ENCODE data around the gene HSPG2. TPM values are rescaled to one million over a fixed set of nuclear protein-coding genes. Genes with fewer than 3 reads are reported as not detected.

The HSPG2 gene
- total and polyA plus RNA-seq, 2 of the 8 experiments (the other 6 are each of a cell fraction or from before 2014, with no cell fraction given), result 17.8 to 111 TPM

- Histone ChIP-seq H3K4me3 (ENCODE audit: extremely low read depth in 1 of 4, insufficient read depth in 2 of 4, low read depth in 3 of 4, low read length in 4 of 4) (no peak overlapping the region), H4K20me1 (replicated peaks in 1 of 2; ENCODE audit: control insufficient read depth in 1 of 2, insufficient read depth in 2 of 2, low read length in 2 of 2) (no peaks in the 10 kb centered on the region), H3K4me1 (replicated peaks in 1 of 4; ENCODE audit: control insufficient read depth in 3 of 4, insufficient read depth in 4 of 4, low read length in 3 of 4) (peaks cover 0 to 11% (median 2%) of the 10 kb centered on the region in 4 experiments; a peak in 5 of 7 replicates), H3K9me3 (ENCODE audit: insufficient read depth in 2 of 2, low read depth in 1 of 2, low read length in 1 of 2) (no peaks in the 10 kb centered on the region), H3K27me3 (replicated peaks in 1 of 4; ENCODE audit: control insufficient read depth in 3 of 4, extremely low read depth in 1 of 4, insufficient read depth in 3 of 4, low read length in 3 of 4) (no peaks in the 10 kb centered on the region; a peak in 2 of 7 replicates), H2BK20ac (ENCODE audit: low read length) (peak overlapping the region; percentile 15; the same call in 1 of the 2 replicates), H3K9ac (replicated peaks in 1 of 4; ENCODE audit: extremely low read depth in 1 of 4, low read depth in 3 of 4, low read length in 3 of 4) (no peak overlapping the region), H3K14ac (ENCODE audit: insufficient read length) (no peak overlapping the region), H2AFZ (ENCODE audit: low read length) (no peak overlapping the region), H3K18ac (ENCODE audit: extremely low read depth, low read length) (no peak overlapping the region), H3K79me2 (ENCODE audit: control insufficient read depth in 1 of 2, insufficient read depth in 2 of 2, low read length in 2 of 2) (no peaks in the 10 kb centered on the region), H3K36me3 (ENCODE audit: control insufficient read depth in 2 of 4, insufficient read depth in 4 of 4, low read length in 3 of 4) (0 out of 8 replicates have a peak, but pooled peaks cover 0 to 7% (median 0%) of the 10 kb centered on the region in 4 experiments), H4K8ac (ENCODE audit: extremely low read depth, insufficient read depth, low read length) (no peak overlapping the region), H3K4ac (replicated peaks; ENCODE audit: insufficient read length, low read depth, low read length) (no peak overlapping the region), H2AK5ac (ENCODE audit: low read depth, low read length) (no peak overlapping the region), H3K23ac (ENCODE audit: insufficient read length) (no peak overlapping the region), H2BK5ac (ENCODE audit: low read depth, low read length) (no peak overlapping the region), H3K79me1 (ENCODE audit: low read depth, low read length) (no peaks in the 10 kb centered on the region), H4K91ac (replicated peaks; ENCODE audit: insufficient read length, low read length) (no peak overlapping the region), H2BK15ac (ENCODE audit: low read length) (no peak overlapping the region), H2BK12ac (ENCODE audit: low read depth, low read length) (no peak overlapping the region), H4K5ac (ENCODE audit: insufficient read length, low read depth, low read length) (no peak overlapping the region), H3K27ac (ENCODE audit: low read depth, low read length) (no peak overlapping the region), H3K56ac (replicated peaks; ENCODE audit: insufficient read length, low read depth, low read length) (no peak overlapping the region), H3K23me2 (ENCODE audit: low read depth, low read length) (no peaks in the 10 kb centered on the region), H3K4me2 (ENCODE audit: insufficient read depth in 1 of 2, low read depth in 2 of 2, low read length in 2 of 2) (no peak overlapping the region), H2BK120ac (replicated peaks; ENCODE audit: low read depth, low read length) (no peak overlapping the region)
- 93% methylated on average over 8 of the region's 8 CpGs; no CpG with 5 or more reads in 1 of the 2 experiments for WGBS, 2 experiments (ENCODE audit: extremely low coverage in 1 of 2, insufficient coverage in 1 of 2, insufficient read length in 1 of 2, insufficient replicate concordance in 2 of 2, low coverage in 1 of 2, low lambda C conversion rate in 2 of 2, missing lambda C conversion rate in 1 of 2)
- ChIA-PET POLR2A (ENCODE audit: partially characterized antibody) (no interaction called here), CTCF (ENCODE audit: partially characterized antibody) (interaction anchor here (0.8 to 1.5 kb wide), 4 partner anchors 9 to 127 kb away, joined by 3 to 4 read pairs (median 3); no protein-coding TSS in a partner anchor)
- FAIRE-seq (no peak), DNase-seq (ENCODE audit: low read depth in 1 of 2, low spot score in 2 of 2) (no peak)
- TF ChIP-seq BCL11A (IDR thresholded peaks at IDR 0.05; ENCODE audit: low read depth in 2 of 2, low read length in 2 of 2), result no peak
- TF ChIP-seq KDM5A (IDR thresholded peaks at IDR 0.05; ENCODE audit: low read length), result no peak
- TF ChIP-seq RAD21 (IDR thresholded peaks at IDR 0.05 in 1 of 2, conservative IDR thresholded peaks at IDR 0.05 in 1 of 2; ENCODE audit: low read depth in 2 of 2, low read length in 2 of 2), result no peak
- no peak for TF ChIP-seq KDM4A (IDR thresholded peaks at IDR 0.05; ENCODE audit: low read depth, low read length, severe bottlenecking)
- TF ChIP-seq TEAD4 (IDR thresholded peaks at IDR 0.05; ENCODE audit: low read depth, low read length), result no peak
- no peak for TF ChIP-seq BRCA1 (IDR thresholded peaks at IDR 0.05; ENCODE audit: low read depth, low read length)
- TF ChIP-seq SAP30 (IDR thresholded peaks at IDR 0.05; ENCODE audit: insufficient read depth, insufficient replicate concordance, low read length), result no peak
- TF ChIP-seq SP4 (IDR thresholded peaks at IDR 0.05; ENCODE audit: low read length), result no peak
- TF ChIP-seq CTBP2 (IDR thresholded peaks at IDR 0.05; ENCODE audit: borderline replicate concordance, insufficient read depth, insufficient read length, low read length), result no peak
- no peak for TF ChIP-seq JUND (IDR thresholded peaks at IDR 0.05; ENCODE audit: low read length)
Measured at GRCh38 chr1:21816602-21817302, 120.4 kb downstream of the HSPG2 start.
